ENCODE data around the gene LY9. TPM values are rescaled to one million over a fixed set of nuclear protein-coding genes. Genes with fewer than 3 reads are reported as not detected.

Gene LY9
- polyA plus RNA-seq, 1 of the 3 experiments (the other 2 are of a cell fraction) = not detected

DNA sequence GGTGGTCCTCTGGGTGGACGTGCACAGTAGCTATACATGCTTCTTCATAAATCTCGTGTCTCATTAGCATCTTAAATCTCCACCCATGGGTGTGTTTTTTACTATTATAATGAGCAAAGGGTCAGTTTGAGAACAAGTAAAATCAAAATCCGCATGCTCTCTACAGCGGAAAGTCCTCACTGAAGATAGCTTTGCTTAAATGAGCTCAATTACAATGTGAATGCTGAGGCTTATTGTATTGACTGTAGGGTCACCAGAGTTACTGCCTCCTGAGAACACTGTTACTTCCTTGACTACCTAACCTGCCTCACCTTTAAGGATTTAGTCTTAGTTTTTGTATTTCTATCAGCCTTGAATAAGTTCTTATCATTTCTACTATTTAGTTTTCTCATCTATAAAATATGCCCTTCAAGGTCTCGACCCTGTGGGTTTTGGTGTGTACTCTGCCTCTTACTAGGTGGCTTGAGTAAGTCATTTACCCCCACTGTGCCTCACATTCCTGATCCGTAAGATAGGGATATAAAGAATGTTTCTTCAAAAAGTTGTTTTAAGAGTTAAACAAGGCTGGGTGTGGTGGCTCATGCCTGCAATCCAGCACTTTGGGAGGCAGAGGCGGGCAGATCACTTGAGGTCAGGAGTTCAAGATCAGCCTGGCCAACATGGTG, 49.0 kb upstream of the LY9 start:
- POLR2A ChIA-PET = no interaction called here
- no peaks in the 10 kb centered on the region for H3F3A ChIP-seq (replicated peaks; ENCODE audit: insufficient read depth)
- peaks cover 6% of the 10 kb centered on the region; the same call in 1 of the 2 replicates for H3K27me3 ChIP-seq (ENCODE audit: insufficient read depth)
- H3K79me2 ChIP-seq (ENCODE audit: insufficient read depth) = no peaks in the 10 kb centered on the region
- no peaks in the 10 kb centered on the region for H3K9me2 ChIP-seq
- H3K9ac ChIP-seq = no peak overlapping the region
- no peak overlapping the region for H3K27ac ChIP-seq (ENCODE audit: low read depth in 2 of 2, low read length in 1 of 2)
- H3K4me2 ChIP-seq = no peak overlapping the region
- DNase-seq = no peak
- CTCF ChIA-PET = interaction anchor here (1.1 kb wide), 1 partner anchor 30 kb away, joined by 3 read pairs; no protein-coding TSS in a partner anchor
- no peak overlapping the region for H2AFZ ChIP-seq (ENCODE audit: low read depth)
- H3K4me1 ChIP-seq (ENCODE audit: control insufficient read depth in 1 of 2, insufficient read depth in 2 of 2, low read depth in 1 of 2, low read length in 1 of 2) = no peaks in the 10 kb centered on the region
- no peak overlapping the region for H3K4me3 ChIP-seq (ENCODE audit: low read depth in 2 of 2, low read length in 1 of 2)
- H3K9me3 ChIP-seq = no peaks in the 10 kb centered on the region
- no peak for TF ChIP-seq CHD2 (IDR thresholded peaks at IDR 0.05; ENCODE audit: low read length, partially characterized antibody)
- no peak for TF ChIP-seq MXI1 (IDR thresholded peaks at IDR 0.05; ENCODE audit: low read depth, low read length)
- no peak for TF ChIP-seq GABPA (IDR thresholded peaks at IDR 0.05; ENCODE audit: low read depth)
- no peak for TF ChIP-seq ZBTB33 (IDR thresholded peaks at IDR 0.05; ENCODE audit: borderline replicate concordance, low read depth)
- TF ChIP-seq TAF1 (IDR thresholded peaks at IDR 0.05; ENCODE audit: borderline replicate concordance, low read depth, low read length) = no peak
- no peaks in the 10 kb centered on the region for H4K20me1 ChIP-seq (ENCODE audit: insufficient read depth)
- H3K36me3 ChIP-seq (replicated peaks in 1 of 2; ENCODE audit: control insufficient read depth in 1 of 2, insufficient read depth in 2 of 2, low read length in 1 of 2) = no peaks in the 10 kb centered on the region
- 10% methylated on average over 7 of the region's 7 CpGs for WGBS (ENCODE audit: low lambda C conversion rate)

- Histone ChIP-seq H4K20me1 (ENCODE audit: insufficient read depth) (no peaks in the 10 kb centered on the region), H2AFZ (ENCODE audit: low read depth) (no peak overlapping the region), H3K9me3 (no peaks in the 10 kb centered on the region), H3K4me1 (ENCODE audit: control insufficient read depth in 1 of 2, insufficient read depth in 2 of 2, low read depth in 1 of 2, low read length in 1 of 2) (no peaks in the 10 kb centered on the region), H3K36me3 (replicated peaks in 1 of 2; ENCODE audit: control insufficient read depth in 1 of 2, insufficient read depth in 2 of 2, low read length in 1 of 2) (no peaks in the 10 kb centered on the region), H3K4me2 (no peak overlapping the region), H3K9ac (no peak overlapping the region), H3F3A (replicated peaks; ENCODE audit: insufficient read depth) (no peaks in the 10 kb centered on the region), H3K27me3 (ENCODE audit: insufficient read depth) (peaks cover 13% of the 10 kb centered on the region; the same call in 1 of the 2 replicates), H3K79me2 (ENCODE audit: insufficient read depth) (no peaks in the 10 kb centered on the region), H3K27ac (ENCODE audit: low read depth in 2 of 2, low read length in 1 of 2) (no peak overlapping the region), H3K4me3 (ENCODE audit: low read depth in 2 of 2, low read length in 1 of 2) (no peak overlapping the region), H3K9me2 (no peaks in the 10 kb centered on the region)
- POLR2A ChIA-PET = no interaction called here
- TF ChIP-seq GATA2 (CRISPR knock-in tag; IDR thresholded peaks at IDR 0.05) = no peak
- TF ChIP-seq SMC3 (IDR thresholded peaks at IDR 0.05; ENCODE audit: low read depth, low read length) = no peak
- no peak for TF ChIP-seq NFIC (IDR thresholded peaks at IDR 0.05; ENCODE audit: borderline replicate concordance)
- no peak for TF ChIP-seq RXRA (IDR thresholded peaks at IDR 0.05; ENCODE audit: borderline replicate concordance, low read depth)
- TF ChIP-seq MXI1 (IDR thresholded peaks at IDR 0.05; ENCODE audit: low read depth, low read length) = no peak
- no peak for TF ChIP-seq RFX5 (IDR thresholded peaks at IDR 0.05; ENCODE audit: low read length)
- TF ChIP-seq JUND (IDR thresholded peaks at IDR 0.05) = no peak
- TF ChIP-seq USF1 (IDR thresholded peaks at IDR 0.05; ENCODE audit: borderline replicate concordance, low read depth) = no peak
- TF ChIP-seq, protein P1, sequence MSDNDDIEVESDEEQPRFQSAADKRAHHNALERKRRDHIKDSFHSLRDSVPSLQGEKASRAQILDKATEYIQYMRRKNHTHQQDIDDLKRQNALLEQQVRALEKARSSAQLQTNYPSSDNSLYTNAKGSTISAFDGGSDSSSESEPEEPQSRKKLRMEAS (IDR thresholded peaks at IDR 0.05; ENCODE audit: low read depth) = no peak
- TF ChIP-seq CHD2 (IDR thresholded peaks at IDR 0.05; ENCODE audit: low read length, partially characterized antibody) = no peak
- TF ChIP-seq TAF1 (IDR thresholded peaks at IDR 0.05; ENCODE audit: borderline replicate concordance, low read depth, low read length) = no peak
- no peak for TF ChIP-seq ELF1 (IDR thresholded peaks at IDR 0.05)
- no peak for TF ChIP-seq ZBTB33 (IDR thresholded peaks at IDR 0.05; ENCODE audit: borderline replicate concordance, low read depth)
- TF ChIP-seq EP300 (IDR thresholded peaks at IDR 0.05; ENCODE audit: borderline replicate concordance in 1 of 2, low read depth in 1 of 2, low read length in 1 of 2) = no peak
- no peak for TF ChIP-seq IRF3 (IDR thresholded peaks at IDR 0.05; ENCODE audit: low read depth, low read length)
- CTCF ChIA-PET = interaction anchor here (1.1 kb wide), 1 partner anchor 30 kb away, joined by 3 read pairs; no protein-coding TSS in a partner anchor
- no peak for DNase-seq
These were observed 48.3 kb upstream of the LY9 start for GRCh38 chr1:160747717-160748116.

Data from SK-N-SH (cell line).